Measurements from ENCODE around the gene BFSP1. TPM values are rescaled to one million over a fixed set of nuclear protein-coding genes. Genes with fewer than 3 reads are reported as not detected.

Gene BFSP1
- total and polyA plus RNA-seq, 2 donors (not counting 3 experiments of a cell fraction or from before 2014, with no cell fraction given): 3.1 to 5.2 TPM

DNA sequence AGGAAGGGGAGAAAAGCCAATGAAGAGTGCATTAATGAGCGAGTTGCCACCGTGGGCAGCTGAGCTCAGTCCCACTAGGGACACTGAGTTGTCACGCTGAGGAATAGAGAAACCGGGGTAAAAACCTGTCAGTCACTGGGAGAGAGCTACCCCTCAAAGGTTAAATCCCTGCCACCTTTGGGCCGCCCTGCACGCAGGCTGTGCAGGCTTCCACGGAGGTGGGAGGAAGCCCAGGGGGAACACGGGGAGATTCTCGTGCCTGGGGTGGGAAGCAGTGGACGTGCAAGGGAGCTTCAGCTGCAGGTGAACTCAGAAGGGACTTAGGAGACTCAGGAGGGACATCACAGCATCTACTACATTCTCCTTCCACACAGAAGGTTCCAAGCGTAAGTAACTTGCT lies 50.5 kb downstream of the BFSP1 start:
- H3K4me3 ChIP-seq (replicated peaks in 1 of 3; ENCODE audit: insufficient read depth in 1 of 3, low read depth in 1 of 3, low read length in 3 of 3): no peak overlapping the region
- CTCF ChIA-PET: no interaction called here
- H3K27me3 ChIP-seq (ENCODE audit: control insufficient read depth in 2 of 2, insufficient read depth in 2 of 2, low read length in 2 of 2): peaks cover 2 to 6% of the 10 kb centered on the region in 2 experiments
- H3K9me1 ChIP-seq (replicated peaks; ENCODE audit: control insufficient read depth, extremely low read depth, insufficient read depth, low read length): no peaks in the 10 kb centered on the region
- POLR2A ChIA-PET: no interaction called here
- H3K4me2 ChIP-seq (ENCODE audit: insufficient read depth, low read length): no peak overlapping the region
- FAIRE-seq: no peak
- no peak for TF ChIP-seq FOS (IDR thresholded peaks at IDR 0.05; ENCODE audit: borderline replicate concordance, insufficient read depth, low read length)
- TF ChIP-seq EZH2 (IDR thresholded peaks at IDR 0.05; ENCODE audit: borderline replicate concordance, low read depth, low read length, severe bottlenecking): no peak
- TF ChIP-seq MAX (IDR thresholded peaks at IDR 0.05; ENCODE audit: insufficient read depth, insufficient read length): no peak
- TF ChIP-seq POLR2A (IDR thresholded peaks at IDR 0.05; ENCODE audit: low read depth, low read length): no peak
- TF ChIP-seq MYC (IDR thresholded peaks at IDR 0.05; ENCODE audit: low read depth, low read length): no peak
- TF ChIP-seq, protein P1, sequence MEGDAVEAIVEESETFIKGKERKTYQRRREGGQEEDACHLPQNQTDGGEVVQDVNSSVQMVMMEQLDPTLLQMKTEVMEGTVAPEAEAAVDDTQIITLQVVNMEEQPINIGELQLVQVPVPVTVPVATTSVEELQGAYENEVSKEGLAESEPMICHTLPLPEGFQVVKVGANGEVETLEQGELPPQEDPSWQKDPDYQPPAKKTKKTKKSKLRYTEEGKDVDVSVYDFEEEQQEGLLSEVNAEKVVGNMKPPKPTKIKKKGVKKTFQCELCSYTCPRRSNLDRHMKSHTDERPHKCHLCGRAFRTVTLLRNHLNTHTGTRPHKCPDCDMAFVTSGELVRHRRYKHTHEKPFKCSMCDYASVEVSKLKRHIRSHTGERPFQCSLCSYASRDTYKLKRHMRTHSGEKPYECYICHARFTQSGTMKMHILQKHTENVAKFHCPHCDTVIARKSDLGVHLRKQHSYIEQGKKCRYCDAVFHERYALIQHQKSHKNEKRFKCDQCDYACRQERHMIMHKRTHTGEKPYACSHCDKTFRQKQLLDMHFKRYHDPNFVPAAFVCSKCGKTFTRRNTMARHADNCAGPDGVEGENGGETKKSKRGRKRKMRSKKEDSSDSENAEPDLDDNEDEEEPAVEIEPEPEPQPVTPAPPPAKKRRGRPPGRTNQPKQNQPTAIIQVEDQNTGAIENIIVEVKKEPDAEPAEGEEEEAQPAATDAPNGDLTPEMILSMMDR (IDR thresholded peaks at IDR 0.05; ENCODE audit: extremely low read depth in 1 of 2, insufficient read depth in 1 of 2, low read depth in 1 of 2, low read length in 2 of 2): no peak
- no peak for TF ChIP-seq POLR2AphosphoS5 (IDR thresholded peaks at IDR 0.05; ENCODE audit: insufficient read depth, low read depth, low read length)
- TF ChIP-seq GATA2 (IDR thresholded peaks at IDR 0.05; ENCODE audit: insufficient read depth, insufficient read length, low read depth, low read length): no peak
- no peak for TF ChIP-seq JUN (IDR thresholded peaks at IDR 0.05; ENCODE audit: borderline replicate concordance, insufficient read depth, insufficient read length, low read depth)
- no peak for DNase-seq (ENCODE audit: low read depth, low spot score)
- H3K4me1 ChIP-seq (ENCODE audit: control insufficient read depth, extremely low read depth, insufficient read depth, low read length): no peaks in the 10 kb centered on the region
- no peak overlapping the region for H3K9ac ChIP-seq (replicated peaks; ENCODE audit: extremely low read depth, insufficient read depth, low read length)
- intact Hi-C loops (cut with micrococcal nuclease) (no loop called here), dilution Hi-C loops (cut with MboI; ENCODE audit: extremely low pct_ligation_motif_present, low sequenced_read_pairs) (no loop called here)
- no peaks in the 10 kb centered on the region for H3K79me2 ChIP-seq (ENCODE audit: control insufficient read depth, insufficient read depth, low read length)
- no peaks in the 10 kb centered on the region for H4K20me1 ChIP-seq (replicated peaks; ENCODE audit: control insufficient read depth, extremely low read depth, insufficient read depth, low read length)
- no peak overlapping the region for H2AFZ ChIP-seq (ENCODE audit: low read depth, low read length)
- H3K27ac ChIP-seq (ENCODE audit: insufficient read depth, low read depth, low read length): no peak overlapping the region
- H3K9me3 ChIP-seq (replicated peaks; ENCODE audit: control insufficient read depth, insufficient read depth, low read length): no peaks in the 10 kb centered on the region
- H3K36me3 ChIP-seq (ENCODE audit: control insufficient read depth in 2 of 2, extremely low read depth in 1 of 2, insufficient read depth in 2 of 2, low read length in 2 of 2): no peaks in the 10 kb centered on the region
- no TSS peak for BruUV-seq (replicated peaks)

All from endothelial cell of umbilical vein (primary cell).